ENCODE data around the gene EPHA4.
"Not testable (repeated sequence)": the region's sequence is repeated elsewhere in the genome, so short reads cannot be mapped to it uniquely, and the experiment has no call there.

The EPHA4 gene

GRCh38 chr2:221533299-221533698, 38.8 kb downstream of the EPHA4 start:
- peak; percentile 56 for DNase-seq

- DNase-seq: no peak
Measured at GRCh38 chr2:221532641-221533040, 39.5 kb downstream of the EPHA4 start.

DNA sequence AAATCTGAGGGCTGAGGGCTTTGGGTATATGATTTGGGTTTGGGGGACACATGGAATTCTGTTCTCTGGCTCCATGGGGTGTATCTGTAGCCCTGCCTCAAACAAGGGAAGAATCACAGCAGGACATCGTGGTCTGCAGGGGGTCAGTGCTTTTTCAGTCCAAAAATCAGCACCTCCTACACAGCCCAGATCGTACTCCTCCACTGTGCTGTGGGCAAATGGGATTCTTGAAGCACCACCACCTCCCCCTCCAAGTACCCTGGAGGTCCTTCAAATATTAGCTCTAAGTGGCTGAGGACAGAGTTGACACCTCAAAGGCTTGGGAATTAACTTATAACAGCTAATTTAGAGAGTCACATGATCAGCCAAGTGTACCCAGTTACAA, 41.5 kb downstream of the EPHA4 start:
- no peak for DNase-seq

DNA sequence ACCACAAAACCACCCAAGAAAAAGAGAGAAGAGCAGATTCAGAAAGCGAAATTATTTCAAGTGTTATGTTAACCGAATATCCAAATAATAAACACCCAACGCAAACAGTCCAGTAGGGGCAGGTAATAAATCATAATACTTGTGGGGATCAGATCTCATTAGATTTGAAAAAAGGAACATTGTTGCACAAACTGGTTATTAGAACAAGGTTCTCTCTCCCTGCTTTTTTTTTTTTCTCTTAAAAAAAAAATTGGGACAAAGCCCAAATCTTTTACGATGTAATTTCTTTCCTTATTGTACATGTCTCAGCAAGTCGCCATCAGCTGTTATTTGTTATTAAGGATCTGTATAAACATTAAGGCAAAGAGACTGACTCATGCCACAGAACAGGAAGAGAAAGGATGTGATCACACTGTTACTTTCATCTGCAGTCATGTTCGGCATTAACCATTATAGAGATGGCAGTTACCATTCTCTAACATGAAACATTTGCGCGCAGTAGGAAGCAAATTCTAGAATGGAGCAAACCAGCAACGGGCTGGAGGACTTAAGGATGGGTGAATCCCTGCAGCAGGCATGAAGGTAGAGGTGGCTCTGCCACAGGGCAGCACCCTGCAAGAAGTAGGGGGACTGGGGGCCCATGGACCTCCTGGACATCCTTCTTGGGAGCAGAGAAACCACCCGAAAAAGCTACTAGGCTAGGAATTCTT, 42.0 kb downstream of the EPHA4 start:
- DNase-seq: peak; percentile 75

DNA sequence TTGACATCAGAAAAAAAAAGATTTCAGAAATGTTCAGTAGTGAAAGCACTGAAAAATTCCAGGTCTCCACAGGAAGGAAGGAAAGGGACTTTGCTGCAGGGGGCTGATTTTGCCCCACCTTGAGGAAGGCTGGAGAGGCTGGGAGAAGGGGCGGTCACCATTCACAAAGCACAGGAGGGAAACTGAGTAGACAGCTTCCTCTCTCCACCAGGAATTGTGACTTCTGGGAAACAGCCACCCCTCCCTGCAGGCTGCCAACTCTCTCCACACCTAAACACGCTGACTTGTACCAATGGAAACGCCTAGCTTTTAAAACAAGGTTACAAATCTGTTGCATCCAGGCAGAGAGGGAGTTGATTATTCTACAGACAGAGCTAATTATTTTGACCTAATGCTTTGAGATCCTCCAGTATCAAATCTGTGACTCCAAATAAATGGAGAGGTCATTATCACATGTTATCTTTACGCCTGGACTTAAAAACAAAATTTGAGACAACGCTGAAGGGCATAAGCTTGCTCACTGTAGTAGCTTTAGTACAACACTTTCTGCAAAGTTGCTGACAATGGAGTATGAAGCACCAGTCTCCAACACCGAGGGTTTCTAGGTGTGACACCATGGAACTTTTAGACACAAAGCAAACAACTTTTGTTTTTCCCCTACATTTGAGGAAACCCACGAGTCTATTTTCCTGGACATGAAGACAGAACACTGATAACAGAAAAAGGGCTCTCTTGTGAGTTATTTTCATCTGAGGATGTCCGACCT, 42.7 kb downstream of the EPHA4 start:
- no peak for DNase-seq

- DNase-seq: peak; percentile 32
Measured at GRCh38 chr2:221527776-221528309, 44.3 kb downstream of the EPHA4 start.

GRCh38 chr2:221524158-221524557, 47.9 kb downstream of the EPHA4 start:
- no peak for DNase-seq

DNA sequence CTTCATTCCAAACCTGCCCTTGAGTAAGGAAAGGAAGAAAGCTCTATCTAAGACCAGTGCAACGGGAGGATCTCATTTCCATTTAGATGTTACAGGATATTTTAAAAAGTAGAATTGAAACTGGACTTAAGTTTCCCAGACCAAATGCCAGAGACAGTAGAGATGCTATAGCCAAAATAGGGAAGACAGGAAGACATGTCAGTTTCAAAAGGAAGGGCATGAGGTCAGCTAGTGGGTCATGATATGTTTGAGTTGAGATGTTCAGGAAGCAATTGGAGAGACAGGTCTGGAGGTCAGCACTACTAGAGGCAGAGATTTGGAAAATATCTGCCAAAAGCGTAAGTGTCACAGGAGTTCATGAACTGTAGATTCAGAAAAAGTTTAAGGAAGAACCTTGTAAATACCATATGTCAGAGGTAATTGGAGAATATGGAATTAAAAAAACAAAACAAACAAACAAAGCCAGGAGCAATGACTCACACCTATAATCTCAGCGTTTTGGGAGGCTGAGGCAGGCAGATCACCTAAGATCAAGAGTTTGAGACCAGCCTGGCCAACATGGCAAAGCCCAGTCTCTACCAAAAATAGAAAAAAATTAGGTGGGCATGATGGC, 50.8 kb downstream of the EPHA4 start:
- DNase-seq: no peak

DNA sequence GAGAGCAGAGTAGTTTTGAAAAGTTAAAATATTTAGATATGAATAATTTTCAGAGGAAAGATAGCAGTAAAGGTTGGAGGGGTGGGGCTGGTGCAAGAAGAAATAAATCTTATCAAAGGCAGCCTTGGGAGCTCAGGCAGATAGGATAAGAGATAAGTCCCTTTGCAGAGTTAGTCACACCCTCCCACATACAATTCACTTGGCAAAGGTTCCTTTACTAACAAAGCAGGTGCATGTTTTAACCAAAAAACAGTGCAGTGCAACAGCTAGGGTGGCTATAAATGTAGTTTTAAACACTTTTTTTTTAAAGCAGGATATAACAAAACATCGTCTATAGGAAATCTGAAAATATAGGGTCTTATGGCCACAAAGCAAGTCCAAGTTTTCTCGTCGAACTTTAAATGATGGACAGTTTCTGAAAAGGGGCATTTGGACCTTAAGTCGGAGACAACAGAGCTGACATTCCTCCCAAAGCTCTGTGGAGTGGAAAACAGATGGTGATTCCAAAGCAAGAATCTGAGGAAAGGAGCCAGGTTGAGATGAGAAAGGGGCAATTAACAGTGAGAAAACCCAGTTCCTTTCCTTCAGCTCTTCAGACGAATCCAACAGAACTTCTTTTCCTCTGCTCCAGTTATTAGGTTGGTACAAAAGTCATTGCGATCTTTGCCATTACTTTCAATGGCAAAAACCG, 53.0 kb downstream of the EPHA4 start:
- no peak for DNase-seq

DNA sequence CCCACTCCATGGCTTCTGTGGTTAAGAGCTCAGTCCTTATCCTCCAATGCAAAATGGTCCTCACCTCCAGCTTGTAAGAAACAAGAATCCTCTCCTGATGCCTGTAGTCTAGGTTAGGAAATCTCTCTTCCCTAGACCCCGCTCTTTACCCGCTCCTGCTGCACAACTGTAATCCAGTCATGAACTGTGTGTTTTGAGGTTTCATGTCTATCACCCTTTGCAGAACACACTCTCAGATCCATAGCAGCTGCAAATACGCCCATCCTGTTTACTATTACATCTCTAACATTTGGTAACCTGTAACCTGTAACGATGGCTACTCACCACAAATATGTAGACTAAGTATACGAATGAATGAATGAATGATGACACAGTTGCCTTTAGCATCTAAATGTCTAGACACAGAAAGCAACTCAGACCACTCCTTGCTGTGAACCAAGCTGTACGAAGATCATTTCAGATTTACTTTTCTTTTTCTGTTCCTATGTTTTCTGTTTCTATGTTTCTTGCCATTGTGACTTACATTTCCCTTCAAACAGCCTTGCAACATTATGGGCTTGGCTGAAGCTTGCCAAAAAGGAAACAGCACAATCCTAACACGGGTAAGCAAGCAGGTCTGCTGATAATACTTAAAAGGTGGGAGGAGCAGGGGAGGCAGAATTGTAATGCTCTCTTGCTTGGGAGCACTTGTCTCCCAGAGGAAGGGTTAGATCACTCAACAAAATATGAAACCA, 53.7 kb downstream of the EPHA4 start:
- DNase-seq: peak; percentile 30

- DNase-seq: peak; percentile 77
Measured at GRCh38 chr2:221517696-221518151, 54.4 kb downstream of the EPHA4 start.

DNA sequence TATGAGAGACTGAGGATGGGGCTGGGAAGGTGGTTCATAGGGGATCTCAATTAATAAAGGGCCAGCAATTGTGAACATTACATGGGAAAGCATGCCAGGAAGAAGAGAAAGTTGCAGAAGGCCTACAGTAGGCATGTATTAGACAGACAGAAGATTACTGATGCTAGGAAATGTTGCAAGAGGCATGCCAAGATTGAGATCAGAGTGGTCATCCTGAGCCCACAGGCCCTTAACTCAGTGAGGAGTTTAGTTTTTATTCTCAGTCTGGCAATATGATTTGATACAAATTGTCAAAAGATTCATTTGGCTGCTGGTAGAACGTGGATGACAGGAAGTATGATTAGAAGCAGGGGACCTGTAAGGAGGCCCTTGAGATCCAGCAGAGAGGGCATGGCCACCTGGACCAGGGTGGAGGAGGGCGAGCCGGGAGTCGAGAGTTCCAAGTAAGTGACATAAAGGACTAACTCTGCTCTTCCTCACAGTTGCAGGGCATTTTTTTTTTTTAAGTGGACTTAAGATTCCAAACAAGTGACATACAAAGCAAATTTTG, 54.9 kb downstream of the EPHA4 start:
- no peak for DNase-seq

GRCh38 chr2:221515864-221516263, 56.2 kb downstream of the EPHA4 start:
- DNase-seq: no peak

DNA sequence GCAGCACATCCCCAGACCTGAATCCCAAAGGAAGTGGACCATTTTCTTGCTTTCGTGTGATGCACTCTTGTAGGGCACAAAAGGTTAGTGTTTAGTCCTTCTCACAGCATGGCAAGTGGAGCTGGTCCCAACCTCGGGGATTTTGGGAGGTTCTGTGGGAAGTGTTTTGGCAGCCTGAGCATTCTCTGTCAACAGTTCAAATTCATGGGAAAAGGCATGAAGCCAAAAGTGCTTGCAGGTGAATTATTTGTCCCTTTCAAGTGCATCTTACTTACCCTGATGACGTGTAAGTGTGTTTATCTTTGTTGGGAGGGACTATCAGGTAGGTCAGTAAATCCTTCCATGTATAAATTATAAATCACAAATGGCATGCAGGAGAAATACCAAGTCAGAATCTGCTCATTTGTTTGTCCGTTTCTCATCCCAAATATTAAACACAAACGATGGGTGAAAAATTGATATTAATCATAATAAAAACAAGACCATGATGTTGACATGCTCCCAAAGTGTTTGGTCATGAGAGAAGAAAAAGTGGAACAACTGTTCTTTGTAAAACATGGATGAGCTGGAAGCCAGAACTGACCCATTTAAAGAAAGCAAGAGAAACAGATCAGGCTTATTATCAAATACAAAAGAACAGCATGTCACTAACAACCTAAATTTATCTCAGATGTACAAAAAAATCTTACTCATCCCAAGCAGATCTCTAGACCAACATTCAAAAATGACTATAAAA, 57.6 kb downstream of the EPHA4 start:
- peak; percentile 58 for DNase-seq

- no peak for DNase-seq
Measured at GRCh38 chr2:221513232-221513631, 58.9 kb downstream of the EPHA4 start.

- not testable (repeated sequence) for DNase-seq
Measured at GRCh38 chr2:221511325-221511724, 60.8 kb downstream of the EPHA4 start.

- no peak for DNase-seq
Measured at GRCh38 chr2:221506469-221506868, 65.6 kb downstream of the EPHA4 start.

DNA sequence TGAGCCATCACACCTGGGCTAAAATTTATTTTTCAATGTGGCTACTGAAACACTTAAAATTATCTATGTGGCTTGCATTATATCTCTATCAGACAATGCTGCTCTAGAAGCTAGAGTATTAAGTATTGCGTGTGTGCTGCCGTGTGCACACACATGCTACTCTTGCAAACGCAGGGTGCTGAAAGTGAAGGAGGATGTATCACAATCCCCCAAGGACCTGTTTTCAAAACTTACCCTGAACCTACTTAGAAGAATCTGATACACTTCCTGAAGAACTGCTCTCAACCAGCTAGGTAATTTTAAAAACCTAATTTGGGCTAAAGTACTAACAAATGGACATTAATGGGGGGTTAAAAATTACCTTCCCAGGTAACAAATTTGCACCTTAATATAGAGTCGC, 66.5 kb downstream of the EPHA4 start:
- DNase-seq: no peak

GRCh38 chr2:221504905-221505304, 67.2 kb downstream of the EPHA4 start:
- DNase-seq: no peak

GRCh38 chr2:221503965-221504364, 68.1 kb downstream of the EPHA4 start:
- DNase-seq: no peak

- DNase-seq: no peak
Measured at GRCh38 chr2:221502270-221503010, 69.7 kb downstream of the EPHA4 start.
